A549 (cell line): ENCODE results near the gene PPP1R13L. TPM values are rescaled to one million over a fixed set of nuclear protein-coding genes. Genes with fewer than 3 reads are reported as not detected.
A peak's percentile ranks its signal among the peaks of the same experiment; 100 is the strongest.

Source experiments
- ATAC-seq, 2 experiments: fragments of 200-7000 bp in 1 of 2; fragments of >200 bp in 1 of 2; cut with Nextera tagmentation in 1 of 2; cut with Tn5 transposase in 1 of 2; 3 replicates each; pipeline versions ENCODE4 v1.8.0 to v1.9.1; 2018 to 2020; ENCODE audit warnings: mild to moderate bottlenecking in 1 of 2, moderate library complexity in 1 of 2
- CTCF ChIA-PET: fragments of 300-600 bp; sonication (Branson Sonifier 250); formaldehyde crosslinking; extraction: SDS; loops from one replicate; lab custom pipeline; 2021; ENCODE audit warnings: antibody characterized with exemption, inconsistent platforms; lab: Yijun Ruan, JAX
- POLR2A ChIA-PET: fragments of 350-600 bp; formaldehyde crosslinking; extraction: SDS; loops from one replicate; lab custom pipeline; 2021; ENCODE audit warnings: antibody characterized with exemption, inconsistent platforms; lab: Yijun Ruan, JAX
- DNase-seq, 2 experiments: peaks; one replicate each; pipeline versions ENCODE4 v3.0.0 to v3.0.0-alpha.2; 2011 to 2016; ENCODE audit warnings: low read depth in 1 of 2, low spot score in 1 of 2
- FAIRE-seq: peaks from 2 replicates; lab custom pipeline; 2011; peaks lifted over from hg19 to GRCh38; lab: Jason Lieb, UNC
- H3K27ac ChIP-seq, 2 experiments: fragments of >200 bp; sonication (Bioruptor Twin); formaldehyde crosslinking; 3 replicates each; pipeline ENCODE4 v1.5.1; 2016 to 2017
- H3K4me1 ChIP-seq: fragments of >200 bp; sonication (Bioruptor Twin); formaldehyde crosslinking; 3 replicates; pipeline ENCODE4 v1.6.1; 2016
- H3K4me2 ChIP-seq: fragments of >200 bp; sonication (Bioruptor Twin); formaldehyde crosslinking; 3 replicates; pipeline ENCODE4 v1.6.1; 2016
- H3K4me3 ChIP-seq: fragments of >200 bp; sonication (Bioruptor Twin); formaldehyde crosslinking; 3 replicates; pipeline ENCODE4 v1.5.1; 2016
- H3K9me3 ChIP-seq: fragments of >200 bp; sonication (Bioruptor Twin); formaldehyde crosslinking; 3 replicates; pipeline ENCODE4 v1.6.1; 2016
- CBX8 ChIP-seq: fragments of 200-600 bp; sonication (generic); IDR thresholded peaks from 2 replicates; pipeline ENCODE4 v1.6.1; 2016
- CTCF ChIP-seq: fragments of >200 bp; sonication (Bioruptor Twin); formaldehyde crosslinking; IDR thresholded peaks from 3 replicates; pipeline ENCODE4 v1.5.1; 2016
- ESRRA ChIP-seq: fragments of 150-350 bp; IDR thresholded peaks from 2 replicates; pipeline ENCODE4 v1.6.1; 2014; ENCODE audit warnings: mild to moderate bottlenecking, low read length, borderline replicate concordance
- FOSL2 ChIP-seq, 2 experiments: fragments of 450-650 bp in 1 of 2; fragments of >200 bp in 1 of 2; sonication (Bioruptor Twin) in 1 of 2; formaldehyde crosslinking; IDR thresholded peaks; 2 replicates each; pipeline versions ENCODE4 v1.5.0 to v1.6.1; 2016 to 2020; ENCODE audit warnings: mild to moderate bottlenecking in 1 of 2, moderate library complexity in 1 of 2
- HES2 ChIP-seq: fragments of >200 bp; sonication (Bioruptor Twin); formaldehyde crosslinking; IDR thresholded peaks from 2 replicates; pipeline ENCODE4 v1.6.1; 2016
- HEYL ChIP-seq: fragments of 250-450 bp; sonication (Bioruptor Pico); IDR thresholded peaks from 2 replicates; pipeline ENCODE4 v1.8.0; 2021; ENCODE audit warnings: mild to moderate bottlenecking, moderate library complexity
- HMGXB4 ChIP-seq: fragments of 250-450 bp; sonication (Bioruptor Pico); IDR thresholded peaks from 2 replicates; pipeline ENCODE4 v1.5.0; 2021; ENCODE audit warnings: mild to moderate bottlenecking, moderate library complexity, borderline replicate concordance
- HOXB13 ChIP-seq: fragments of 250-450 bp; sonication (Bioruptor Pico); IDR thresholded peaks from 2 replicates; pipeline ENCODE4 v1.5.0; 2020; ENCODE audit warnings: low read depth, mild to moderate bottlenecking, moderate library complexity
- MAX ChIP-seq: IDR thresholded peaks from 2 replicates; pipeline ENCODE4 v1.6.1; 2012
- NFE2L2 ChIP-seq: fragments of 150-350 bp; conservative IDR thresholded peaks from 2 replicates; pipeline ENCODE4 v1.6.1; 2014; ENCODE audit warnings: low read length
- RNF2 ChIP-seq: fragments of 200-600 bp; sonication (generic); IDR thresholded peaks from 2 replicates; pipeline ENCODE4 v1.6.1; 2016; ENCODE audit warnings: low read depth, mild to moderate bottlenecking, antibody characterized with exemption, moderate library complexity, borderline replicate concordance
- SMC3 ChIP-seq: fragments of >200 bp; sonication (Bioruptor Twin); formaldehyde crosslinking; IDR thresholded peaks from 3 replicates; pipeline ENCODE4 v1.6.1; 2018; ENCODE audit warnings: inconsistent platforms
- SREBF2 ChIP-seq: fragments of 450-650 bp; IDR thresholded peaks from 2 replicates; pipeline ENCODE4 v1.6.1; 2014; ENCODE audit warnings: mild to moderate bottlenecking, moderate library complexity
- TFCP2L1 ChIP-seq: fragments of 250-450 bp; sonication (Bioruptor Pico); IDR thresholded peaks from 2 replicates; pipeline ENCODE4 v1.5.0; 2021; ENCODE audit warnings: mild to moderate bottlenecking
- USF2 ChIP-seq: fragments of 450-650 bp; IDR thresholded peaks from 2 replicates; pipeline ENCODE4 v1.6.1; 2014; ENCODE audit warnings: antibody characterized with exemption
- ZC3H11A ChIP-seq: fragments of 450-650 bp; IDR thresholded peaks from 2 replicates; pipeline ENCODE4 v1.6.1; 2014; ENCODE audit warnings: antibody characterized with exemption, mild to moderate bottlenecking
- ZNF302 ChIP-seq: fragments of 250-450 bp; sonication (Bioruptor Pico); IDR thresholded peaks from 2 replicates; pipeline ENCODE4 v1.9.0; 2021; ENCODE audit warnings: inconsistent platforms, mild to moderate bottlenecking, moderate library complexity
- ZSCAN20 ChIP-seq: fragments of 250-450 bp; sonication (Bioruptor Pico); IDR thresholded peaks from 2 replicates; pipeline ENCODE4 v1.8.0; 2022; ENCODE audit warnings: mild to moderate bottlenecking, moderate library complexity
- WGBS: methylation state at CpG from one replicate; pipeline ENCODE4 v1.1.6; 2017; ENCODE audit errors: missing lambda C conversion rate; 5-methylcytosine and 5-hydroxymethylcytosine counted together
- polyA plus RNA-seq, 4 experiments: library from polyadenylated mRNA; depleted of rRNA in 3 of 4; stranded (reverse); fragments of >200 nt; fragmentation: RNase III in 1 of 4; extraction: RNeasy Plus Mini Kit Qiagen cat#74134 plus additional on column Dnase treatment in 1 of 4; gene quantifications; 2 replicates in 3 of 4; 3 replicates in 1 of 4; pipeline ENCODE4 v1.2.3, GENCODE V29; 2011 to 2017

The PPP1R13L gene
- polyA plus RNA-seq, 2 of the 4 experiments (the other 2 are of a cell fraction) = 3.2 to 18.9 TPM

GRCh38 chr19:45451131-45451849 is 46.4 kb upstream of the PPP1R13L start (continued):
- TF ChIP-seq HMGXB4 (CRISPR knock-in tag) (no peak), RNF2 (no peak), CBX8 (no peak), ZNF302 (CRISPR knock-in tag) (no peak), SMC3 (no peak), HES2 (no peak)

GRCh38 chr19:45450012-45450333 is 45.1 kb upstream of the PPP1R13L start:
- WGBS = 62% methylated on average over 5 of the region's 5 CpGs
- peaks cover 46% of the 10 kb centered on the region for H3K4me1 ChIP-seq

GRCh38 chr19:45448887-45449299 is 44.0 kb upstream of the PPP1R13L start:
- FAIRE-seq = no peak

More at GRCh38 chr19:45450012-45450333, 45.1 kb upstream of the PPP1R13L start:
- peak overlapping the region; percentile 90 for H3K4me2 ChIP-seq
- ATAC-seq (peak in 1 of 2 experiments; percentile 7; a peak in 3 of 6 replicates), DNase-seq (no peak), FAIRE-seq (no peak)
- peak overlapping the region; percentile 73 to 90 for H3K27ac ChIP-seq
- peak overlapping the region; percentile 65 for H3K4me3 ChIP-seq
- ChIA-PET POLR2A (no interaction called here), CTCF (interaction anchor here (1.3 to 27.6 kb wide), 5 partner anchors 12 to 35 kb away, joined by 3 to 1883 read pairs (median 18); partner anchors contain the start of gene FOSB)
- TF ChIP-seq ESRRA (no peak), TFCP2L1 (peak; percentile 82; the same call in 1 of the 2 replicates)
- no peaks in the 10 kb centered on the region for H3K9me3 ChIP-seq

More at GRCh38 chr19:45448887-45449299, 44.0 kb upstream of the PPP1R13L start:
- H3K4me1 ChIP-seq = peaks cover 41% of the 10 kb centered on the region
- 40% methylated on average over 7 of the region's 7 CpGs for WGBS
- POLR2A ChIA-PET = interaction anchor here (1.3 kb wide), 1 partner anchor 30 kb away, joined by 3 read pairs; no protein-coding TSS in a partner anchor
- no peaks in the 10 kb centered on the region for H3K9me3 ChIP-seq
- peak overlapping the region; percentile 90; the same call in 2 of the 3 replicates for H3K4me2 ChIP-seq
- TF ChIP-seq ZSCAN20 (CRISPR knock-in tag) = no peak
- no peak for TF ChIP-seq ZC3H11A
- no peak for TF ChIP-seq SREBF2
- TF ChIP-seq HOXB13 (CRISPR knock-in tag) = no peak
- no peak for TF ChIP-seq CTCF
- no peak for TF ChIP-seq HMGXB4 (CRISPR knock-in tag)
- TF ChIP-seq USF2 = peak; percentile 50; the same call in 1 of the 2 replicates
- TF ChIP-seq MAX = no peak
- TF ChIP-seq HEYL (CRISPR knock-in tag) = no peak
- no peak for TF ChIP-seq NFE2L2
- no peak for TF ChIP-seq SMC3
- no peak for TF ChIP-seq TFCP2L1
- no peak for TF ChIP-seq FOSL2 (IDR thresholded peaks at IDR 0.05)
- peak; percentile 40; the same call in 1 of the 2 replicates for TF ChIP-seq FOSL2 (CRISPR knock-in tag; IDR thresholded peaks at IDR 0.05)
- CTCF ChIA-PET = interaction anchor here (1.0 to 27.6 kb wide), 6 partner anchors 11 to 193 kb away, joined by 3 to 1883 read pairs (median 18); partner anchors contain the start of gene FOSB
- no peak for DNase-seq
- ATAC-seq = no peak
- H3K27ac ChIP-seq = peak overlapping the region; percentile 14 to 90; a peak in 3 of 6 replicates
- H3K4me3 ChIP-seq = no peak overlapping the region
